Measurements from ENCODE around the gene BAIAP2L1.

The BAIAP2L1 gene

DNA sequence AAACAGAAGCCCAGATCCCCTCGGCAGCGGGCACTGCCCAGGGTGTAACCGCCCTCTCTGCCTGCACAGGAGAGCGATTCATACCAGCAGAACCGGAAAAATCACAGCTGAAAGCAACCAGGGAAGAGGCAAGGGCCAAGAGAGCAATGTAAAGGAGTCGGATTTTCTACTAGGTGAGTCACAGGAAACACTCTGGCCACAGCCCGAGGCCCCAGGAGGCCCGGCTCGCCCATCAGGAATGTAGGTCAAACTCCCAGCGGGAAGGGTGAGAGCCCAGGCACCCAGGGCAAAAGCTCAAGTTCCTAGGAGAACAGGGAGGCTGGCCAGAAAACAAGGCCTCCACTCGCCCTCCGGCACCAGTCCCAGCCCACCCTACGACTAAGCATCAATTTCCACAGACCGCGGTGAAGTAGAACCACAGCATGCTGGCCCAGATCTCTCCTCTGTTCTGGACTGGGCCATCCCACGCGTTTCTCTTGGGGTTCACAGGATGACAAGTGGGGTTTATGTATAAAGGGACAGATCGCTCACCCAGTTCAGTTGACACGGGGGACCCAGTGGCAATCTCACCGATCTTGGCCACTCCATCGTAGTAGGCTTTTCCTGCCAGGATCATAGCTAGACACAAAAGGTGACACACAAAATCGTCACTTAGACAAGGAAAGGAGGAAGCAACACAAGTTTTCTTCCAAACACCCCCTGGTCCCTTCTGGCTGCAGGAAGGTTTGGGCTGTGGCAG lies 46.2 kb downstream of the BAIAP2L1 start:
- DNase-seq (ENCODE audit: low read depth): peak; percentile 50
- TF ChIP-seq CTCF (conservative IDR thresholded peaks at IDR 0.05; ENCODE audit: low read depth, low read length): no peak
- no peak overlapping the region for H3K4me3 ChIP-seq (ENCODE audit: low read length)

- DNase-seq (ENCODE audit: low read depth): no peak
- H3K4me3 ChIP-seq (ENCODE audit: low read length): no peak overlapping the region
- no peak for TF ChIP-seq CTCF (conservative IDR thresholded peaks at IDR 0.05; ENCODE audit: low read depth, low read length)
These were observed 46.8 kb downstream of the BAIAP2L1 start for GRCh38 chr7:98354052-98354451.

GRCh38 chr7:98352621-98353020 lies 48.3 kb downstream of the BAIAP2L1 start:
- no peak for DNase-seq (ENCODE audit: low read depth)
- TF ChIP-seq CTCF (conservative IDR thresholded peaks at IDR 0.05; ENCODE audit: low read depth, low read length): no peak
- H3K4me3 ChIP-seq (ENCODE audit: low read length): no peak overlapping the region

DNA sequence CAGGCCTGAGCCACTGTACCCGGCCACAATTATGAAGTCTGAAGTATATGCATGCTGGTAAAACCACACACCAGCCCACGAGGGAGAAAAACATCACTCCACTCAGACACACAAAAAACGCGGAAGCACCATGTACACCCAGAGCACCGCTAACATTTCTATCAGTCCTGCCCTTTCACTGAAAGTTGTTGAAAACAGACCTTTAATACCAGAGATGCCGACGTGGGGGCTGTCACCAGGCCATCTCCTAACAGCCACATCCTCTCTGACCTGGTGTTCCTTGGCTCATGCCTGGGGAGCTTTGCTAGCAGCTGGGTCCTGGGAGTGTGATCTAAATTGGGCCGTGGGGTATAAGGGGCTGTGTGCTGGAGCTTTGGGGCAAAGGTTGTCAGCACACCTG lies 49.8 kb downstream of the BAIAP2L1 start:
- no peak overlapping the region for H3K4me3 ChIP-seq (ENCODE audit: low read length)
- no peak for DNase-seq (ENCODE audit: low read depth)
- TF ChIP-seq CTCF (conservative IDR thresholded peaks at IDR 0.05; ENCODE audit: low read depth, low read length): no peak

DNA sequence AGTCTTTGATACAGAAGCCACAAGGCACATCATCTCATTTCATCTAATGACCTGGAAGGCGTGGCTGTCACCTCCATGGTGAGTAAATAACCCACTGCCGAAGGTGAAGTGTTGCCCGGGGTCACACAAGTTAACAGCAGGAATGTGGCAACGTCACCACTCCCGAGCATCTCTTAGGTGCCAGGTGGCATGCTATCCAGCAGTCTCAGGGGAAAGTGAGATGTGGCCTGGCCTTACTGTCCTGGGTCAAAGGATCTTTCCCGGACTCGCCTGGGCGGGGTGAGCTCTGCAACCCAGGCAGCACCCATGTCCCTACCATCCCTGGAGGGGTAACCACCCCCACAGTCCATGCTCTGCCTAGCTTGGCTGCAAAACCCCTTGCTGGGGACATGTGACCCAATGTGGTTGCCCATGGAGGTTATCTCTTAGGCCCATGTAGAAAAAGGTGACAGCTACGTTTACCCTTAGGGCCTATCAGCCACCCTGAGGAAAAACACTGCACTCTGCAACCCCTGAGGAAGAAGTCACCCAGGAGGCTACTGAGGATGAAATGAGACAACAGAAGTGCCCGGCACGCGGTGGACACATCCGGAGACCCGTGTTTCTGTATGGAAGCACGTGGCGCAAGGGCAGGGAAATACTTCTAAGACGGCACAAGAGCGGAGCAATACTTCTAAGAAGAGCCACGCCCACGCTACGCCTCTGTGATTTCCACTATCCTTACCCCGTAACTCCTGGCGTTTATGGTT lies 52.0 kb downstream of the BAIAP2L1 start:
- no peak for TF ChIP-seq CTCF (conservative IDR thresholded peaks at IDR 0.05; ENCODE audit: low read depth, low read length)
- no peak overlapping the region for H3K4me3 ChIP-seq (ENCODE audit: low read length)
- DNase-seq (ENCODE audit: low read depth): no peak

DNA sequence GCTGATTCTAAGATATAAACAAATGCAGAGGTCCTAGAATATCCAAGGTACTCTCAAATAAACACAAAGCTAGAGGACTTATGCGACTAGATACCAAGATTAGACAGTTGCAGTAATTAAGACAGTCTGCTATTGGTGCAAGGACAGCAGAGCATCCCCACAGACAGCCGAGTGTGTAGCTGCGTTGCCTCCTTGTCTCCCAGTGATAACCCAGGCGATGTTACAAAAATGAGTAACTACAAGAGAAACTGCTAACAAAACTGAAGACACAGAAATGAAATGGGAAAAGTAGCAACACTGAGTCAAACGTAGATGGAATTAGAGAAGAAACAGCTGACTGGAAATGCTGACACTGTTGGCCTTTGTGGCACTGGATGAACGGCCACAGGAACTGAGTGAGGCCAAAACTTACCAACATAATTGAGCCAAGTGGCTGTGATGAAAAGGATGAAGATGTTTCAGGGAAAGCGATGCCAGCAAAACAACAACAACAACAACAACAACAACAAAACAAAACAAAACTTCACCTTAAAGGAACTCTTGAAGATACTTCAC lies 54.3 kb downstream of the BAIAP2L1 start:
- H3K4me3 ChIP-seq (ENCODE audit: low read length): no peak overlapping the region
- no peak for TF ChIP-seq CTCF (conservative IDR thresholded peaks at IDR 0.05; ENCODE audit: low read depth, low read length)
- DNase-seq (ENCODE audit: low read depth): no peak
